GM23338 (cell line): ENCODE measurements around the gene SERPINA9. TPM values are rescaled to one million over a fixed set of nuclear protein-coding genes. Genes with fewer than 3 reads are reported as not detected.

Source experiments
- ATAC-seq: fragments of 200-7000 bp; cut with Tn5 transposase; 3 replicates; pipeline ENCODE4 v1.9.1; 2020
- DNase-seq: peaks from one replicate; pipeline ENCODE4 v3.0.0-alpha.2; 2015; ENCODE audit warnings: low spot score
- H2AFZ ChIP-seq: fragments of 200-600 bp; sonication (generic); 2 replicates; pipeline ENCODE4 v1.8.0; 2016; ENCODE audit warnings: antibody characterized with exemption, mild to moderate bottlenecking, moderate library complexity
- H3F3A ChIP-seq: fragments of 200-600 bp; sonication (generic); replicated peaks from 2 replicates; pipeline ENCODE4 v1.8.0; 2017; ENCODE audit warnings: antibody characterized with exemption, mixed run types, low read depth
- H3K27ac ChIP-seq: fragments of 200-600 bp; sonication (generic); 2 replicates; pipeline ENCODE4 v1.6.1; 2016; ENCODE audit warnings: low read depth
- H3K27me3 ChIP-seq: fragments of 200-600 bp; sonication (generic); 2 replicates; pipeline ENCODE4 v1.8.0; 2016; ENCODE audit warnings: mild to moderate bottlenecking, mixed run types, moderate library complexity; ENCODE audit not compliant: insufficient read depth
- H3K36me3 ChIP-seq: fragments of 200-600 bp; sonication (generic); 2 replicates; pipeline ENCODE4 v1.8.0; 2016; ENCODE audit warnings: mild to moderate bottlenecking; ENCODE audit not compliant: insufficient read depth
- H3K4me1 ChIP-seq: fragments of 200-600 bp; sonication (generic); 2 replicates; pipeline ENCODE4 v1.8.0; 2016; ENCODE audit warnings: mild to moderate bottlenecking, moderate library complexity; ENCODE audit not compliant: insufficient read depth
- H3K4me2 ChIP-seq: fragments of 200-600 bp; sonication (generic); 2 replicates; pipeline ENCODE4 v1.7.1; 2017; ENCODE audit warnings: mixed run types
- H3K4me3 ChIP-seq: fragments of 200-600 bp; sonication (generic); 2 replicates; pipeline ENCODE4 v1.6.1; 2016; ENCODE audit warnings: mixed run types
- H3K79me2 ChIP-seq: fragments of 200-600 bp; sonication (generic); replicated peaks from 2 replicates; pipeline ENCODE4 v1.8.0; 2017; ENCODE audit warnings: mild to moderate bottlenecking; ENCODE audit not compliant: insufficient read depth
- H3K9me2 ChIP-seq: fragments of 200-600 bp; sonication (generic); 2 replicates; pipeline ENCODE4 v1.8.0; 2017; ENCODE audit not compliant: insufficient read depth
- H4K20me1 ChIP-seq: fragments of 200-600 bp; sonication (generic); replicated peaks from 2 replicates; pipeline ENCODE4 v1.8.0; 2017; ENCODE audit warnings: mild to moderate bottlenecking; ENCODE audit not compliant: insufficient read depth
- H3K27ac Mint-ChIP-seq: 2 replicates; pipeline ENCODE4 v1.8.0; 2020; ENCODE audit warnings: inconsistent platforms, mild to moderate bottlenecking, moderate library complexity, mixed read lengths
- H3K27me3 Mint-ChIP-seq: 3 replicates; pipeline ENCODE4 v1.8.0; 2022; ENCODE audit warnings: low read depth, mild to moderate bottlenecking, moderate library complexity, mixed read lengths, inconsistent platforms; ENCODE audit not compliant: insufficient read depth, poor library complexity
- H3K36me3 Mint-ChIP-seq: 3 replicates; pipeline ENCODE4 v1.8.0; 2021; ENCODE audit warnings: low read depth, mild to moderate bottlenecking, inconsistent platforms, moderate library complexity, mixed read lengths
- H3K4me1 Mint-ChIP-seq: 3 replicates; pipeline ENCODE4 v1.8.0; 2020; ENCODE audit warnings: mild to moderate bottlenecking, inconsistent platforms, mixed read lengths
- H3K4me3 Mint-ChIP-seq: 3 replicates; pipeline ENCODE4 v1.8.0; 2021; ENCODE audit warnings: moderate library complexity, mild to moderate bottlenecking, inconsistent platforms, mixed read lengths
- H3K9me3 Mint-ChIP-seq: 3 replicates; pipeline ENCODE4 v1.8.0; 2020; ENCODE audit warnings: moderate library complexity, mild to moderate bottlenecking, inconsistent platforms, mixed read lengths
- CREB1 ChIP-seq: fragments of 250-450 bp; sonication (Bioruptor Pico); IDR thresholded peaks from 2 replicates; pipeline ENCODE4 v1.5.0; 2020; ENCODE audit warnings: low read depth, mild to moderate bottlenecking, moderate library complexity
- CTCF ChIP-seq, 2 experiments: fragments of 200-600 bp in 1 of 2; sonication (generic) in 1 of 2; conservative IDR thresholded peaks; 2 replicates each; pipeline versions ENCODE4 v1.5.1 to v1.6.1; 2016 to 2017; ENCODE audit warnings: antibody characterized with exemption in 2 of 2, low read depth in 2 of 2, mild to moderate bottlenecking in 2 of 2, moderate library complexity in 1 of 2
- ETS1 ChIP-seq: IDR thresholded peaks from 2 replicates; pipeline ENCODE4 v1.6.1; 2016; ENCODE audit warnings: antibody characterized with exemption
- EZH2 ChIP-seq: fragments of 200-600 bp; sonication (generic); IDR thresholded peaks from one replicate; pipeline ENCODE4 v1.8.0; 2017; ENCODE audit warnings: antibody characterized with exemption, mild to moderate bottlenecking, low read depth; ENCODE audit not compliant: unreplicated experiment
- EZH2phosphoT487 ChIP-seq: fragments of 200-600 bp; sonication (generic); IDR thresholded peaks from one replicate; pipeline ENCODE4 v1.8.1; 2018; ENCODE audit warnings: antibody characterized with exemption; ENCODE audit not compliant: unreplicated experiment
- JUNB ChIP-seq: IDR thresholded peaks from one replicate; pipeline ENCODE4 v1.6.1; 2016; ENCODE audit warnings: antibody characterized with exemption; ENCODE audit not compliant: unreplicated experiment
- NANOG ChIP-seq: IDR thresholded peaks from 2 replicates; pipeline ENCODE4 v1.6.1; 2016; ENCODE audit warnings: antibody characterized with exemption, borderline replicate concordance
- POLR2AphosphoS5 ChIP-seq: IDR thresholded peaks from 2 replicates; pipeline ENCODE4 v1.6.1; 2016; ENCODE audit warnings: antibody characterized with exemption, low read depth
- STAT1 ChIP-seq: IDR thresholded peaks from one replicate; pipeline ENCODE4 v1.6.1; 2016; ENCODE audit warnings: antibody characterized with exemption; ENCODE audit not compliant: unreplicated experiment
- ZNF114 ChIP-seq: fragments of 250-450 bp; sonication (Bioruptor Pico); IDR thresholded peaks from 2 replicates; pipeline ENCODE4 v1.5.0; 2020; ENCODE audit warnings: mild to moderate bottlenecking, moderate library complexity
- ZNF331 ChIP-seq: fragments of 250-450 bp; sonication (Bioruptor Pico); IDR thresholded peaks from 2 replicates; pipeline ENCODE4 v1.5.0; 2020; ENCODE audit warnings: low read depth, mild to moderate bottlenecking, moderate library complexity
- ZNF462 ChIP-seq: fragments of 250-450 bp; sonication (Bioruptor Pico); IDR thresholded peaks from 2 replicates; pipeline ENCODE4 v1.5.0; 2020; ENCODE audit warnings: mild to moderate bottlenecking, moderate library complexity
- polyA plus RNA-seq: library from polyadenylated mRNA; unstranded; fragments of >200 nt; fragmentation: Nextera tagmentation; extraction: Ambion mirVana; gene quantifications from 2 replicates; pipeline ENCODE4 v1.2.1, GENCODE V29; 2016
- total RNA-seq: library from RNA; depleted of rRNA; stranded (reverse); fragments of >200 nt; shearing (Covaris generic); gene quantifications from 2 replicates; pipeline ENCODE4 v1.2.3, GENCODE V29; 2014
- TF ChIP-seq, protein P1 (sequence below): IDR thresholded peaks from one replicate; pipeline ENCODE4 v1.6.1; 2018; ENCODE audit warnings: antibody characterized with exemption; ENCODE audit not compliant: unreplicated experiment

SERPINA9 gene
- total and polyA plus RNA-seq, 2 experiments from 2014 or later = not detected

DNA sequence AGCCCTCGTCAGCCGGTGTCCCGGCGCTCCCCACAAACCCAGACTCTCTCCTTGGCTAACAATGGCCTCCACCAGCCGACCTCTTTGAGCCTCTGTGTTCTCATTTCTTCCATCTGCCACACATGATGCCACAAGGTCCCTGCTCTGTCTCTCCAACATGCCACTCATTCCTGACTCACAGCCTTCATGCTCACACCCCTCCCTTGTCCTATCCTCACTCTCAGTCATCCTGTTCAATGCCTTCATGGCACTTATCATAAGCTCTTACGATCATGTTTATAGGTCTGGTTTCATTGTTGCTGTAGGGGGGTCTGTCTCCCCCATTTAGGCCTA, 13.8 kb downstream of the SERPINA9 start:
- H3K27me3 ChIP-seq = no peaks in the 10 kb centered on the region
- Mint-ChIP-seq H3K9me3 (peaks cover 60% of the 10 kb centered on the region), H3K4me1 (no peaks in the 10 kb centered on the region), H3K27me3 (no peaks in the 10 kb centered on the region), H3K4me3 (no peak overlapping the region), H3K36me3 (peaks cover 27% of the 10 kb centered on the region), H3K27ac (no peak overlapping the region)
- ATAC-seq (no peak), DNase-seq (no peak)
- H3K4me2 ChIP-seq = no peak overlapping the region
- H3K79me2 ChIP-seq = no peaks in the 10 kb centered on the region
- H4K20me1 ChIP-seq = no peaks in the 10 kb centered on the region
- H3K27ac ChIP-seq = no peak overlapping the region
- no peak overlapping the region for H3K4me3 ChIP-seq
- TF ChIP-seq EZH2phosphoT487 (no peak), ETS1 (no peak), CREB1 (no peak), NANOG (no peak), JUNB (no peak), ZNF462 (CRISPR knock-in tag) (no peak), ZNF114 (no peak), CTCF (conservative IDR thresholded peaks at IDR 0.05; ENCODE audit: low read depth in 2 of 2) (no peak), ZNF331 (CRISPR knock-in tag) (no peak), EZH2 (no peak), POLR2AphosphoS5 (no peak), STAT1 (no peak)
- TF ChIP-seq, protein P1, sequence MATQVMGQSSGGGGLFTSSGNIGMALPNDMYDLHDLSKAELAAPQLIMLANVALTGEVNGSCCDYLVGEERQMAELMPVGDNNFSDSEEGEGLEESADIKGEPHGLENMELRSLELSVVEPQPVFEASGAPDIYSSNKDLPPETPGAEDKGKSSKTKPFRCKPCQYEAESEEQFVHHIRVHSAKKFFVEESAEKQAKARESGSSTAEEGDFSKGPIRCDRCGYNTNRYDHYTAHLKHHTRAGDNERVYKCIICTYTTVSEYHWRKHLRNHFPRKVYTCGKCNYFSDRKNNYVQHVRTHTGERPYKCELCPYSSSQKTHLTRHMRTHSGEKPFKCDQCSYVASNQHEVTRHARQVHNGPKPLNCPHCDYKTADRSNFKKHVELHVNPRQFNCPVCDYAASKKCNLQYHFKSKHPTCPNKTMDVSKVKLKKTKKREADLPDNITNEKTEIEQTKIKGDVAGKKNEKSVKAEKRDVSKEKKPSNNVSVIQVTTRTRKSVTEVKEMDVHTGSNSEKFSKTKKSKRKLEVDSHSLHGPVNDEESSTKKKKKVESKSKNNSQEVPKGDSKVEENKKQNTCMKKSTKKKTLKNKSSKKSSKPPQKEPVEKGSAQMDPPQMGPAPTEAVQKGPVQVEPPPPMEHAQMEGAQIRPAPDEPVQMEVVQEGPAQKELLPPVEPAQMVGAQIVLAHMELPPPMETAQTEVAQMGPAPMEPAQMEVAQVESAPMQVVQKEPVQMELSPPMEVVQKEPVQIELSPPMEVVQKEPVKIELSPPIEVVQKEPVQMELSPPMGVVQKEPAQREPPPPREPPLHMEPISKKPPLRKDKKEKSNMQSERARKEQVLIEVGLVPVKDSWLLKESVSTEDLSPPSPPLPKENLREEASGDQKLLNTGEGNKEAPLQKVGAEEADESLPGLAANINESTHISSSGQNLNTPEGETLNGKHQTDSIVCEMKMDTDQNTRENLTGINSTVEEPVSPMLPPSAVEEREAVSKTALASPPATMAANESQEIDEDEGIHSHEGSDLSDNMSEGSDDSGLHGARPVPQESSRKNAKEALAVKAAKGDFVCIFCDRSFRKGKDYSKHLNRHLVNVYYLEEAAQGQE = no peak
- H3K4me1 ChIP-seq = no peaks in the 10 kb centered on the region
- no peak overlapping the region for H2AFZ ChIP-seq
- no peaks in the 10 kb centered on the region for H3K36me3 ChIP-seq
- peaks cover 9% of the 10 kb centered on the region for H3K9me2 ChIP-seq
- H3F3A ChIP-seq = no peaks in the 10 kb centered on the region
